Measurements from ENCODE around the gene CNOT11.

Gene CNOT11

GRCh38 chr2:101278925-101279324, 26.2 kb downstream of the CNOT11 start:
- DNase-seq (ENCODE audit: low read depth): no peak

DNA sequence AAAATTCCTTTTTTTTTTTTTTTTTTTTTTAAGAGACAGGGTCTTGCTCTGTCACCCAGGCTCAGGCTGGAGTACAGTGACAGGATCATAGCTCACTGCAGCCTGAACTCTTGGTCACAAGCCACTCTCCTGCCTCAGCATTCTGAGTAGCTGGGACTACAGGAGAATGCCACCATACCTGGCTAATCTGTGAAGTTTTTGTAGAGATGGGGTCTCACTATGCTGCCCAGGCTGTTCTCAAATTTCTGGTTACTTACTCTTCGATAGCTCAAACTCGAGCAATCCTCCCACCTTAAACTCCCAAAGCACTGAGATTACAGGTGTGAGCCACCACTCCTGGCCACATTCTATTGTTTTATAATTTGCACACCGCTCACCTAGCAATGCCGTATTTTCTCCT, 28.8 kb downstream of the CNOT11 start:
- DNase-seq (ENCODE audit: low read depth): no peak

DNA sequence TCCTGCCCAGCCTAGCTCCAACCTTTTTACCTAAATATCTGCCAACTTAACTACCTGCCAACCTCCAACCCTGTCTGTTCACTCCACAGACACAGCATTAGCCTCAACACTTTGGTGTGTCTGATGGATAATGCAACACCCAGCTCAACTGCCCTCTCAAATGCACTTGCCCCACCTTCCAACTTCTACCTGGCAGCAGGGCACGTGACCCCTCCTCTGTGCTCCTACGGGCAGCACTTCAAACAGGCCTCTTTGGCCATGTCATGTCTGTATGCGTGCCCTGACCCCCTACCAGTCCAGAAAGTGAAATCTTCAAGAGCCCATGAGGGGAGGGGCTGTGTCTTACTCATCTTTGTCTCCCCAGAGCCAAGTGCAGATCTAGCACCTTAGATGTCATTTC, 30.3 kb downstream of the CNOT11 start:
- DNase-seq (ENCODE audit: low read depth): no peak

- no peak for DNase-seq (ENCODE audit: low read depth)
Observed at GRCh38 chr2:101286684-101287083, 34.0 kb downstream of the CNOT11 start.

GRCh38 chr2:101287303-101287702, 34.6 kb downstream of the CNOT11 start:
- DNase-seq (ENCODE audit: low read depth): no peak

GRCh38 chr2:101290711-101291110, 38.0 kb downstream of the CNOT11 start:
- no peak for DNase-seq (ENCODE audit: low read depth)

DNA sequence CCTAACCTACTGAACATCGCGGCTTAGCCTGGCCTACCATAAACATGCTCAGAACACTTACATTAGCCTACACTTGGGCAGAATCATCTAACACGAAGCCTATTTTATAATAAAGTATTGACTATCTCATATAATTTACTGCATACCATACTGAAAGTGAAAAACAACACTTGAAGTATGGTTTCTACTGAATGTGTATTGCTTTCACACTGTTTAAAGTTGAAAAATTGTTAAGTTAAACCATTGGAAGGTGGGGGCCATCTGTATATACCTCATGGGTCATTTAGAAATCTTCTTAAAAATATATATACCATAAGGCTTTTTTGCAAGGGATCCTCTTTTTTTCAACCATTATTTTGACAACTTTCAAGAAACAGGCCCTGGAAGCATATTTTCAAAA, 39.3 kb downstream of the CNOT11 start:
- DNase-seq (ENCODE audit: low read depth): no peak

DNA sequence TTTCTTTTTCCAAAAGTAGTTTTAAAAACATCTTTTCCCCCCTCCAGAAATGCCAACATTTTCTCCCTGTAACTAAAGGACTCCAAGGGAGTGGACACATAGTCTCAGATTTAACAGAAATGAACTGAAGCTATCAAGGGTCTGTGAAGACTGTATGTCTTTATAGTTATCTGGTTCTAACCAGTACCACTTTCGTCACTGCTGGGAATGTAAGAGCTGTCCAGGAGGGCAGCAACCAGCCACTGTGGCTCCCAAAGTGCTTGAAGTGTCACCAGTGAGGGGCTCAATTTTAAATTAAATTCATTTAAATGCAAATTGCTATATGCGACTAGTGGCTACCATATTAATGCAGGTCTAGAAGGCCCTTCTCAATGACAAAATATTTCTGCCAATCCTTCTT, 40.9 kb downstream of the CNOT11 start:
- no peak for DNase-seq (ENCODE audit: low read depth)

GRCh38 chr2:101294861-101295260, 42.2 kb downstream of the CNOT11 start:
- no peak for DNase-seq (ENCODE audit: low read depth)

GRCh38 chr2:101295895-101296294, 43.2 kb downstream of the CNOT11 start:
- DNase-seq (ENCODE audit: low read depth): no peak

GRCh38 chr2:101296371-101296770, 43.7 kb downstream of the CNOT11 start:
- no peak for DNase-seq (ENCODE audit: low read depth)

DNA sequence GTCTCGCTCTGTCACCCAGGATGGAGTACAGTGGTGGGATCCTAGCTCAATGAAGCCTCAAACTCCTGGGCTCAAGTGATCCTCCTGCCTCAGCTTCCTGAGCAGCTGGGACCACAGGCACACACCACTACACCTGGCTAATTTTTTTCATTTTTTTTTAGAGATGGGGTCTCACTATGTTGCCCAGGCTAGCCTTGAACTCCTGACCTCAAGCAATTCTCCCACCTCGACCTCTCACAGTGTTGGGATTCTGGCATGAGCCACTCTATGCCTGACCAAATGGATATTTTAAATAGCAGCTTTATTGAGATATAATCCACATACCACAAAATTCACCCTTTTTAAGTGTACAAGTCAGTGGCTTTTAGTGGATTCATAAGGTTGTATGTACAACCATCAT, 44.7 kb downstream of the CNOT11 start:
- no peak for DNase-seq (ENCODE audit: low read depth)

- DNase-seq (ENCODE audit: low read depth): no peak
Observed at GRCh38 chr2:101299604-101300003, 46.9 kb downstream of the CNOT11 start.

DNA sequence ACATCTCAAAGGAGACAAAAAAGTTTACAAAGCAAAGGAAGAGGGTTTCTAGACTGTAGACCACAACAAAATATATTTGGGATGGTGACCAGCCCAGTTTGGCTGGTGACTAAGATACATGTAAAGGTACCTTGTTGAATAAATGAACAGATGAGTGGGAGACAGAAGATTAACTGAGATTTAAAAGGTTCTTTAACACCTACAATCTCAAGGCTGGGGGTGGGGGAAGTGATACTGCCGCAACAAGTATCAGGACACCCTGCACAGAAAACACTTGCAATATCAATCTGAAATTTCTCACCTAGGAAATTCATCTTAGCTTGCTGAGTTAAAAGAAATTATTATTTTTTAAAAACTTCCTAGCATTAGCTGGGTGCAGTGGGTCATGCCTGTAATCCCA, 47.5 kb downstream of the CNOT11 start:
- no peak for DNase-seq (ENCODE audit: low read depth)

- DNase-seq (ENCODE audit: low read depth): no peak
Observed at GRCh38 chr2:101300836-101301235, 48.1 kb downstream of the CNOT11 start.

GRCh38 chr2:101302016-101302415, 49.3 kb downstream of the CNOT11 start:
- no peak for DNase-seq (ENCODE audit: low read depth)

GRCh38 chr2:101303688-101304087, 51.0 kb downstream of the CNOT11 start:
- DNase-seq (ENCODE audit: low read depth): no peak

GRCh38 chr2:101305035-101305434, 52.3 kb downstream of the CNOT11 start:
- no peak for DNase-seq (ENCODE audit: low read depth)

DNA sequence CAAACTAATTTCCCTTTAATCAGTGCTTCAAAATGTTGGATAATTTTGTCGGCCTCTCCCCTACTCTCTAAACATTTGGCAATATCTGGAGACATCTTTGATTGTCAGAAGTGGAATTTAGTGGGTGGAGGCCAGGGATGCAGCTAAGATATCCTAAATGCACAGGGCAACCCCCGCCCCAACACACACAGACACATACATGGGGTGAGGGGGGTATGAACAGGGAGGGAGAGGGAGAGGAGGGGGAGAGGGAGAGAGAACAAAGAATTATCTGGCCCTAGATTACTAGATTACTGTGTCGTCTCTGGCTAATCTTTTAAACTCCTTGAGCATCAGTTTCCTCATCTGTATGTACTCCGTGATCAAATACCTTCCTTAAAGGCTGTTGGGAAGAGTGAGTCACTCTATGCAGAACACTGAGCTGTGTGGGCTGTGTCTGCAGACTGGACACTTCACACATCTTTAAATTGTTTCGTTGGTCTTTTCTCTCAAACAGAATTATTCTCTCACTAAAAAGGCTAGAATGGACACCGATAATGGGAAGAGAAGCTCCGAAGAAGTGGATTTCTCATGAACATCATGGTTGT, 52.9 kb downstream of the CNOT11 start:
- no peak for DNase-seq (ENCODE audit: low read depth)

GRCh38 chr2:101306410-101306809, 53.7 kb downstream of the CNOT11 start:
- no peak for DNase-seq (ENCODE audit: low read depth)

DNA sequence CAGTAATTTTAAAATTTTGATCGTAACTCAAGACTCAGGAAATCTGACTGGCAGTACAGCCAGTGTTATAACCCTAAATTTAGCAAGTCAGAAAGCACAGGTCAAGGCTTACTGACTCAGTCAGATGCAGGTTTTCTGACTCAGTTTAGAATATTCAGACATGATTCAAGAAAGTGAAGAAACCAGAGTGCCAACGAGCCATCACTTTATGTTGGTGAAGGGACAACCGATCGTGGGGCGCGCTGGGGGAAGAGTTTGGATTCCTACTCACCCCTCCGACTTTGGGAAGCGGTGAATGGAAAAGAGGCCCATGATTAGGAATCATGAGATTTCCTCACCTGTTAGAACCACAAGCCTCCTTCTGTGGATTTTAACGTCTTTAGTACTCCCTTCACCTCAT, 54.8 kb downstream of the CNOT11 start:
- no peak for DNase-seq (ENCODE audit: low read depth)

GRCh38 chr2:101307950-101308431, 55.3 kb downstream of the CNOT11 start:
- no peak for DNase-seq (ENCODE audit: low read depth)

GRCh38 chr2:101308432-101309210, 55.9 kb downstream of the CNOT11 start, which contains the start of gene RNF149:
Gene RNF149 (minus strand): TSS chr2:101308701. CDS start chr2:101308588, 113 bp downstream.
- DNase-seq (ENCODE audit: low read depth): peak; percentile 84
